ENCODE data around the gene SPECC1.

SPECC1 gene

DNA sequence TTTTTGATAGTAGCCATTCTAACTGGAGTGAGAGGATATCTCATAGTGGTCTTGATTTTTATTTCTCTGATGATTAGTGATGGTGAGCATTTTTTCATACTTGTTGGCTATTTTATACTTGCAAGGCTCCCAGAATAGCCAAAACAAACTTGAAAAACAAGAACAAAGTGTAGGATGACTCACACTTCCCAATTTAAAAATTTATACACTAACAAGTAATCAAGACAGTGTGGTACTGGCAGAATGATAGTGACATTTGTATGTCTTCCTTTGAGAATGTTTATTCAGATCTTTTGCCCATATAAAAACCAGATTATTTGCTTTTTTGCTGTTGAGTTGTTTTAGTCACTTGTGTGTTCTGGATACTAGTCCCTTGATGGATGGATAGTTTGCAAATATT, 17.8 kb downstream of the SPECC1 start:
- Histone ChIP-seq H3K4me3 (replicated peaks; ENCODE audit: insufficient read depth, low read length) (no peak overlapping the region), H3K27me3 (ENCODE audit: insufficient read depth, poor library complexity, severe bottlenecking) (no peaks in the 10 kb centered on the region), H3K27ac (replicated peaks) (no peak overlapping the region)
- TF ChIP-seq POLR2AphosphoS5 (IDR thresholded peaks at IDR 0.05; ENCODE audit: low read depth) = no peak
- no peak for TF ChIP-seq GABPA (IDR thresholded peaks at IDR 0.05; ENCODE audit: low read depth)
- TF ChIP-seq CTCF (IDR thresholded peaks at IDR 0.05; ENCODE audit: insufficient read depth, low read length) = no peak
- no peak for TF ChIP-seq SPI1 (IDR thresholded peaks at IDR 0.05; ENCODE audit: borderline replicate concordance, low read depth)
- TF ChIP-seq, protein P1, sequence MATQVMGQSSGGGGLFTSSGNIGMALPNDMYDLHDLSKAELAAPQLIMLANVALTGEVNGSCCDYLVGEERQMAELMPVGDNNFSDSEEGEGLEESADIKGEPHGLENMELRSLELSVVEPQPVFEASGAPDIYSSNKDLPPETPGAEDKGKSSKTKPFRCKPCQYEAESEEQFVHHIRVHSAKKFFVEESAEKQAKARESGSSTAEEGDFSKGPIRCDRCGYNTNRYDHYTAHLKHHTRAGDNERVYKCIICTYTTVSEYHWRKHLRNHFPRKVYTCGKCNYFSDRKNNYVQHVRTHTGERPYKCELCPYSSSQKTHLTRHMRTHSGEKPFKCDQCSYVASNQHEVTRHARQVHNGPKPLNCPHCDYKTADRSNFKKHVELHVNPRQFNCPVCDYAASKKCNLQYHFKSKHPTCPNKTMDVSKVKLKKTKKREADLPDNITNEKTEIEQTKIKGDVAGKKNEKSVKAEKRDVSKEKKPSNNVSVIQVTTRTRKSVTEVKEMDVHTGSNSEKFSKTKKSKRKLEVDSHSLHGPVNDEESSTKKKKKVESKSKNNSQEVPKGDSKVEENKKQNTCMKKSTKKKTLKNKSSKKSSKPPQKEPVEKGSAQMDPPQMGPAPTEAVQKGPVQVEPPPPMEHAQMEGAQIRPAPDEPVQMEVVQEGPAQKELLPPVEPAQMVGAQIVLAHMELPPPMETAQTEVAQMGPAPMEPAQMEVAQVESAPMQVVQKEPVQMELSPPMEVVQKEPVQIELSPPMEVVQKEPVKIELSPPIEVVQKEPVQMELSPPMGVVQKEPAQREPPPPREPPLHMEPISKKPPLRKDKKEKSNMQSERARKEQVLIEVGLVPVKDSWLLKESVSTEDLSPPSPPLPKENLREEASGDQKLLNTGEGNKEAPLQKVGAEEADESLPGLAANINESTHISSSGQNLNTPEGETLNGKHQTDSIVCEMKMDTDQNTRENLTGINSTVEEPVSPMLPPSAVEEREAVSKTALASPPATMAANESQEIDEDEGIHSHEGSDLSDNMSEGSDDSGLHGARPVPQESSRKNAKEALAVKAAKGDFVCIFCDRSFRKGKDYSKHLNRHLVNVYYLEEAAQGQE (IDR thresholded peaks at IDR 0.05; ENCODE audit: insufficient replicate concordance, low read depth) = no peak
- no peak for DNase-seq (ENCODE audit: low read depth in 1 of 2, low spot score in 1 of 2)

DNA sequence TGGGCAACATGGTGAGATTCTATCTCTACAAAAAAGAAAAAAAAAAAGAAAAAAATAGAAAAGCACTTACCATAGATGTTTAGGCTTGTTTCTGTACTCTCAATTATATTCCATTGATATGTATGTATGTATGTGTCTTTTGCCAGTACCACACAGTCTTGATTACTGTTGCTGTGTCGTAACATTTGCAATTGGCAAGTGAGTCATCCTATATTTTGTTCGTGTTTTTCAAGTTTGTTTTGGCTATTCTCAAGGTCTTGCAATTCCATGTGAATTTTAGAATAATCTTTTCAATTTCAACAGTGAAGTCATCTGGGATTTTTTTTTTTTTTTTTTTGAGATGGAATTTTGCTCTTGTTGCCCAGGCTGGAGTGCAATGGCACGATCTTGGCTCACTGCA, 19.3 kb downstream of the SPECC1 start:
- no peak for TF ChIP-seq SPI1 (IDR thresholded peaks at IDR 0.05; ENCODE audit: borderline replicate concordance, low read depth)
- TF ChIP-seq CTCF (IDR thresholded peaks at IDR 0.05; ENCODE audit: insufficient read depth, low read length) = no peak
- TF ChIP-seq, protein P1 (IDR thresholded peaks at IDR 0.05; ENCODE audit: insufficient replicate concordance, low read depth) = no peak
- TF ChIP-seq POLR2AphosphoS5 (IDR thresholded peaks at IDR 0.05; ENCODE audit: low read depth) = no peak
- no peak for TF ChIP-seq GABPA (IDR thresholded peaks at IDR 0.05; ENCODE audit: low read depth)
- no peak overlapping the region for H3K4me3 ChIP-seq (replicated peaks; ENCODE audit: insufficient read depth, low read length)
- no peaks in the 10 kb centered on the region for H3K27me3 ChIP-seq (ENCODE audit: insufficient read depth, poor library complexity, severe bottlenecking)
- DNase-seq (ENCODE audit: low read depth in 1 of 2, low spot score in 1 of 2) = no peak
- H3K27ac ChIP-seq (replicated peaks) = no peak overlapping the region

GRCh38 chr17:20032636-20033035, 23.5 kb downstream of the SPECC1 start:
- Histone ChIP-seq H3K27me3 (ENCODE audit: insufficient read depth, poor library complexity, severe bottlenecking) (no peaks in the 10 kb centered on the region), H3K4me3 (replicated peaks; ENCODE audit: insufficient read depth, low read length) (no peak overlapping the region), H3K27ac (replicated peaks) (no peak overlapping the region)
- TF ChIP-seq SPI1 (IDR thresholded peaks at IDR 0.05; ENCODE audit: borderline replicate concordance, low read depth) (no peak), GABPA (IDR thresholded peaks at IDR 0.05; ENCODE audit: low read depth) (no peak), CTCF (IDR thresholded peaks at IDR 0.05; ENCODE audit: insufficient read depth, low read length) (no peak), POLR2AphosphoS5 (IDR thresholded peaks at IDR 0.05; ENCODE audit: low read depth) (no peak)
- TF ChIP-seq, protein P1 (IDR thresholded peaks at IDR 0.05; ENCODE audit: insufficient replicate concordance, low read depth) = no peak
- peak in 1 of 2 experiments; percentile 1 for DNase-seq (ENCODE audit: low read depth in 1 of 2, low spot score in 1 of 2)

Measured in HL-60 (cell line).